Measurements from ENCODE around the gene TBC1D10A. TPM values are rescaled to one million over a fixed set of nuclear protein-coding genes. Genes with fewer than 3 reads are reported as not detected.

Gene TBC1D10A
- total and polyA plus RNA-seq, 2 experiments from 2014 or later: 3.3 to 8.8 TPM

DNA sequence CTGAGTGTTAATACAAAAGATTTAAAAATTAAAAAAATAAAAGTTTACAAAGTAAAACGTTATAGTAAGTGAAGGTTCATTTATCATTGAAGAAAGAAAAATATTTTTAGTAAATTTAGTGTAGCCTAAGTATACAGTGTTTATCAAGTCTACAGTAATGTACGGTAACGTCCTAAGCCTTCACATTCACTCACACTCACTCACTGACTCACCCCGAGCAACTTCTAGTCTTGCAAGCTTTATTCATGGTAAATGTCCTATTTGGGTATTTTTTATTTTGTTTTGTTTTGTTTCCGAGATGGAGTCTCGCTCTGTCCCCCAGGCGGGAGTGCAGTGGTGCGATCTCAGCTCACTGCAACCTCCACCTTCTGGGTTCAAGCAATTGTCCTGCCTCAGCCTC lies 46.2 kb downstream of the TBC1D10A start (continued):
- TF ChIP-seq, protein P1, sequence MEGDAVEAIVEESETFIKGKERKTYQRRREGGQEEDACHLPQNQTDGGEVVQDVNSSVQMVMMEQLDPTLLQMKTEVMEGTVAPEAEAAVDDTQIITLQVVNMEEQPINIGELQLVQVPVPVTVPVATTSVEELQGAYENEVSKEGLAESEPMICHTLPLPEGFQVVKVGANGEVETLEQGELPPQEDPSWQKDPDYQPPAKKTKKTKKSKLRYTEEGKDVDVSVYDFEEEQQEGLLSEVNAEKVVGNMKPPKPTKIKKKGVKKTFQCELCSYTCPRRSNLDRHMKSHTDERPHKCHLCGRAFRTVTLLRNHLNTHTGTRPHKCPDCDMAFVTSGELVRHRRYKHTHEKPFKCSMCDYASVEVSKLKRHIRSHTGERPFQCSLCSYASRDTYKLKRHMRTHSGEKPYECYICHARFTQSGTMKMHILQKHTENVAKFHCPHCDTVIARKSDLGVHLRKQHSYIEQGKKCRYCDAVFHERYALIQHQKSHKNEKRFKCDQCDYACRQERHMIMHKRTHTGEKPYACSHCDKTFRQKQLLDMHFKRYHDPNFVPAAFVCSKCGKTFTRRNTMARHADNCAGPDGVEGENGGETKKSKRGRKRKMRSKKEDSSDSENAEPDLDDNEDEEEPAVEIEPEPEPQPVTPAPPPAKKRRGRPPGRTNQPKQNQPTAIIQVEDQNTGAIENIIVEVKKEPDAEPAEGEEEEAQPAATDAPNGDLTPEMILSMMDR (conservative IDR thresholded peaks at IDR 0.05; ENCODE audit: low read depth in 2 of 2): no peak
- no peak for TF ChIP-seq STAT1 (IDR thresholded peaks at IDR 0.05; ENCODE audit: unreplicated experiment)
- TF ChIP-seq, protein P2, sequence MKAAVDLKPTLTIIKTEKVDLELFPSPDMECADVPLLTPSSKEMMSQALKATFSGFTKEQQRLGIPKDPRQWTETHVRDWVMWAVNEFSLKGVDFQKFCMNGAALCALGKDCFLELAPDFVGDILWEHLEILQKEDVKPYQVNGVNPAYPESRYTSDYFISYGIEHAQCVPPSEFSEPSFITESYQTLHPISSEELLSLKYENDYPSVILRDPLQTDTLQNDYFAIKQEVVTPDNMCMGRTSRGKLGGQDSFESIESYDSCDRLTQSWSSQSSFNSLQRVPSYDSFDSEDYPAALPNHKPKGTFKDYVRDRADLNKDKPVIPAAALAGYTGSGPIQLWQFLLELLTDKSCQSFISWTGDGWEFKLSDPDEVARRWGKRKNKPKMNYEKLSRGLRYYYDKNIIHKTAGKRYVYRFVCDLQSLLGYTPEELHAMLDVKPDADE (IDR thresholded peaks at IDR 0.05): no peak
- TF ChIP-seq CREB1 (CRISPR knock-in tag; IDR thresholded peaks at IDR 0.05; ENCODE audit: low read depth): no peak
- no peak for TF ChIP-seq NANOG (IDR thresholded peaks at IDR 0.05; ENCODE audit: borderline replicate concordance)
- no peak for TF ChIP-seq ZNF114 (CRISPR knock-in tag; IDR thresholded peaks at IDR 0.05)
- TF ChIP-seq JUNB (IDR thresholded peaks at IDR 0.05; ENCODE audit: unreplicated experiment): no peak
- TF ChIP-seq ZNF331 (CRISPR knock-in tag; IDR thresholded peaks at IDR 0.05; ENCODE audit: low read depth): no peak
- TF ChIP-seq, protein P3, sequence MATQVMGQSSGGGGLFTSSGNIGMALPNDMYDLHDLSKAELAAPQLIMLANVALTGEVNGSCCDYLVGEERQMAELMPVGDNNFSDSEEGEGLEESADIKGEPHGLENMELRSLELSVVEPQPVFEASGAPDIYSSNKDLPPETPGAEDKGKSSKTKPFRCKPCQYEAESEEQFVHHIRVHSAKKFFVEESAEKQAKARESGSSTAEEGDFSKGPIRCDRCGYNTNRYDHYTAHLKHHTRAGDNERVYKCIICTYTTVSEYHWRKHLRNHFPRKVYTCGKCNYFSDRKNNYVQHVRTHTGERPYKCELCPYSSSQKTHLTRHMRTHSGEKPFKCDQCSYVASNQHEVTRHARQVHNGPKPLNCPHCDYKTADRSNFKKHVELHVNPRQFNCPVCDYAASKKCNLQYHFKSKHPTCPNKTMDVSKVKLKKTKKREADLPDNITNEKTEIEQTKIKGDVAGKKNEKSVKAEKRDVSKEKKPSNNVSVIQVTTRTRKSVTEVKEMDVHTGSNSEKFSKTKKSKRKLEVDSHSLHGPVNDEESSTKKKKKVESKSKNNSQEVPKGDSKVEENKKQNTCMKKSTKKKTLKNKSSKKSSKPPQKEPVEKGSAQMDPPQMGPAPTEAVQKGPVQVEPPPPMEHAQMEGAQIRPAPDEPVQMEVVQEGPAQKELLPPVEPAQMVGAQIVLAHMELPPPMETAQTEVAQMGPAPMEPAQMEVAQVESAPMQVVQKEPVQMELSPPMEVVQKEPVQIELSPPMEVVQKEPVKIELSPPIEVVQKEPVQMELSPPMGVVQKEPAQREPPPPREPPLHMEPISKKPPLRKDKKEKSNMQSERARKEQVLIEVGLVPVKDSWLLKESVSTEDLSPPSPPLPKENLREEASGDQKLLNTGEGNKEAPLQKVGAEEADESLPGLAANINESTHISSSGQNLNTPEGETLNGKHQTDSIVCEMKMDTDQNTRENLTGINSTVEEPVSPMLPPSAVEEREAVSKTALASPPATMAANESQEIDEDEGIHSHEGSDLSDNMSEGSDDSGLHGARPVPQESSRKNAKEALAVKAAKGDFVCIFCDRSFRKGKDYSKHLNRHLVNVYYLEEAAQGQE (IDR thresholded peaks at IDR 0.05; ENCODE audit: unreplicated experiment): no peak
- TF ChIP-seq EZH2 (IDR thresholded peaks at IDR 0.05; ENCODE audit: low read depth, unreplicated experiment): no peak
- TF ChIP-seq EZH2phosphoT487 (IDR thresholded peaks at IDR 0.05; ENCODE audit: unreplicated experiment): no peak
- no peak for TF ChIP-seq POLR2AphosphoS5 (IDR thresholded peaks at IDR 0.05; ENCODE audit: low read depth)

DNA sequence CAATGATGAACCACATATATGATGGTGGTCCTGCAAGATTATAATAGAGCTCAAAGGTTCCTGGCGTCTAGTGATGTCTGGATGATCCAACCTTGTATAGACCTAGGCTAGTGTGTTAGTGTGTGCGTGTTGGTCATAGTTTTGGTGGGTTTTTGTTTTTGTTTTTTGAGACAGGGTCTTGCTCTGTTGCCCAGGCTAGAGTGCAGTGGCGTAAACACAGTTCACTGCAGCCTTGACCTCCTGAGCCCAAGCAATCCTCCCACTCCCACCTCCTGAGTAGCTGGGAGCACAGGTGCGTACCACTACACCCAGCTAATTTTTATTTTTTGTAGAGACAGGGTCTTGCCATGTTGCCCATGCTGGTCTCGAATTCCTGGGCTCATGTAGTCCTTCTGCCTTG lies 46.8 kb downstream of the TBC1D10A start:
- H3K27ac Mint-ChIP-seq: no peak overlapping the region
- H3K36me3 ChIP-seq (ENCODE audit: insufficient read depth): no peaks in the 10 kb centered on the region
- H3K4me1 ChIP-seq (ENCODE audit: insufficient read depth): 0 out of 2 replicates have a peak, but pooled peaks cover 4% of the 10 kb centered on the region
- no peaks in the 10 kb centered on the region for H3K9me2 ChIP-seq (ENCODE audit: insufficient read depth)
- H3K4me3 Mint-ChIP-seq: no peak overlapping the region
- no peak for ATAC-seq
- H3K27me3 Mint-ChIP-seq (ENCODE audit: insufficient read depth, low read depth, poor library complexity): peaks cover 17% of the 10 kb centered on the region
- no peaks in the 10 kb centered on the region for H3K36me3 Mint-ChIP-seq (ENCODE audit: low read depth)
- no peaks in the 10 kb centered on the region for H3K79me2 ChIP-seq (replicated peaks; ENCODE audit: insufficient read depth)
- H3K9me3 Mint-ChIP-seq: no peaks in the 10 kb centered on the region
- no peak overlapping the region for H3K4me3 ChIP-seq
- H2AFZ ChIP-seq: no peak overlapping the region
- H3K27me3 ChIP-seq (ENCODE audit: insufficient read depth): no peaks in the 10 kb centered on the region
- DNase-seq (ENCODE audit: low spot score): no peak
- no peak overlapping the region for H3K4me2 ChIP-seq
- H3K27ac ChIP-seq (ENCODE audit: low read depth): no peak overlapping the region
- no peaks in the 10 kb centered on the region for H4K20me1 ChIP-seq (replicated peaks; ENCODE audit: insufficient read depth)
- H3K4me1 Mint-ChIP-seq: peaks cover 9% of the 10 kb centered on the region
- no peak for TF ChIP-seq ZNF331 (CRISPR knock-in tag; IDR thresholded peaks at IDR 0.05; ENCODE audit: low read depth)
- H3F3A ChIP-seq (replicated peaks; ENCODE audit: low read depth): no peaks in the 10 kb centered on the region
